IMR-90 (cell line): ENCODE measurements around the gene UBN2. TPM values are rescaled to one million over a fixed set of nuclear protein-coding genes. Genes with fewer than 3 reads are reported as not detected.

Experiments used
- ATAC-seq: fragments of 200-7000 bp; cut with Tn5 transposase; 2 replicates; pipeline ENCODE4 v1.9.1; 2020; ENCODE audit warnings: low read depth, mild to moderate bottlenecking, moderate library complexity
- BruUV-seq: library from RNA; stranded (reverse); fragments of 400-500 nt; replicated peaks from 2 replicates; lab custom pipeline; 2021; lab: Mats Ljungman, UMichigan
- CTCF ChIA-PET: fragments of 300-600 bp; formaldehyde crosslinking; extraction: SDS; loops from one replicate; lab custom pipeline; 2021; ENCODE audit warnings: antibody characterized with exemption; lab: Yijun Ruan, JAX
- POLR2A ChIA-PET: fragments of 300-600 bp; sonication (Branson Sonifier 250); formaldehyde crosslinking; loops from one replicate; lab custom pipeline; 2022; ENCODE audit warnings: antibody characterized with exemption; ENCODE audit not compliant: unreplicated experiment; lab: Charles Lee
- DNase-seq: peaks from one replicate; pipeline ENCODE4 v3.0.0; 2013
- H2AFZ ChIP-seq: replicated peaks from 2 replicates; pipeline ENCODE3; 2013; ENCODE audit warnings: low read length, mild to moderate bottlenecking; ENCODE audit not compliant: poor library complexity
- H2AK5ac ChIP-seq: 2 replicates; pipeline ENCODE4 v1.6.1; 2013; ENCODE audit warnings: low read depth, low read length, inconsistent platforms
- H2AK9ac ChIP-seq: replicated peaks from 2 replicates; pipeline ENCODE3; 2013; ENCODE audit warnings: mild to moderate bottlenecking, low read depth, low read length, moderate library complexity; ENCODE audit not compliant: poor library complexity
- H2BK120ac ChIP-seq: 2 replicates; pipeline ENCODE4 v1.6.1; 2013; ENCODE audit warnings: low read depth, low read length, inconsistent platforms
- H2BK15ac ChIP-seq: 3 replicates; pipeline ENCODE4 v1.6.1; 2013; ENCODE audit warnings: low read depth, low read length, inconsistent platforms
- H2BK20ac ChIP-seq: 2 replicates; pipeline ENCODE4 v1.6.1; 2013; ENCODE audit warnings: low read depth, mild to moderate bottlenecking, inconsistent platforms, low read length, moderate library complexity
- H2BK5ac ChIP-seq: 2 replicates; pipeline ENCODE4 v1.6.1; 2013; ENCODE audit warnings: mild to moderate bottlenecking, low read depth, low read length, inconsistent platforms; ENCODE audit not compliant: poor library complexity, severe bottlenecking
- H3K14ac ChIP-seq: replicated peaks from 2 replicates; pipeline ENCODE4 v1.6.1; 2013; ENCODE audit warnings: low read depth, low read length, inconsistent platforms
- H3K18ac ChIP-seq: 2 replicates; pipeline ENCODE4 v1.6.1; 2013; ENCODE audit warnings: low read depth, low read length, control low read depth
- H3K23ac ChIP-seq: 2 replicates; pipeline ENCODE4 v1.6.1; 2013; ENCODE audit warnings: low read depth, low read length, inconsistent platforms
- H3K27ac ChIP-seq: 2 replicates; pipeline ENCODE4 v1.5.1; 2013; ENCODE audit warnings: mild to moderate bottlenecking, control low read depth, low read length; ENCODE audit not compliant: insufficient read depth
- H3K27me3 ChIP-seq: 2 replicates; pipeline ENCODE4 v1.6.1; 2013; ENCODE audit warnings: low read length; ENCODE audit not compliant: control insufficient read depth, insufficient read depth
- H3K36me3 ChIP-seq: 2 replicates; pipeline ENCODE4 v1.6.1; 2013; ENCODE audit warnings: low read length, mixed read lengths; ENCODE audit not compliant: control insufficient read depth, insufficient read depth
- H3K4ac ChIP-seq: 2 replicates; pipeline ENCODE4 v1.6.1; 2013; ENCODE audit warnings: low read depth, low read length, inconsistent platforms
- H3K4me1 ChIP-seq: 2 replicates; pipeline ENCODE4 v1.6.1; 2013; ENCODE audit warnings: low read length, mixed read lengths; ENCODE audit not compliant: control insufficient read depth, insufficient read depth
- H3K4me2 ChIP-seq: 2 replicates; pipeline ENCODE4 v1.6.1; 2013; ENCODE audit warnings: low read depth, mild to moderate bottlenecking, control low read depth, low read length, moderate library complexity
- H3K4me3 ChIP-seq: 2 replicates; pipeline ENCODE4 v1.5.1; 2013; ENCODE audit warnings: low read depth, mild to moderate bottlenecking, control low read depth, low read length, moderate library complexity; ENCODE audit not compliant: insufficient read depth
- H3K56ac ChIP-seq: 2 replicates; pipeline ENCODE4 v1.6.1; 2013; ENCODE audit warnings: low read length, inconsistent platforms; ENCODE audit not compliant: insufficient read depth; ENCODE audit errors: extremely low read depth
- H3K79me1 ChIP-seq, 2 experiments: 2 replicates each; pipeline ENCODE4 v1.6.1; 2013; ENCODE audit warnings: low read length in 2 of 2, inconsistent platforms in 1 of 2, low read depth in 1 of 2
- H3K9ac ChIP-seq: 2 replicates; pipeline ENCODE4 v1.6.1; 2013; ENCODE audit warnings: low read depth, low read length, control low read depth
- H3K9me1 ChIP-seq: 2 replicates; pipeline ENCODE4 v1.6.1; 2013; ENCODE audit warnings: low read length, inconsistent platforms; ENCODE audit not compliant: insufficient read depth
- H3K9me3 ChIP-seq: 2 replicates; pipeline ENCODE4 v1.6.1; 2013; ENCODE audit warnings: low read length; ENCODE audit not compliant: control insufficient read depth, insufficient read depth
- H4K20me1 ChIP-seq: 2 replicates; pipeline ENCODE4 v1.6.1; 2013; ENCODE audit warnings: low read length, inconsistent platforms; ENCODE audit not compliant: insufficient read depth
- H4K5ac ChIP-seq: 2 replicates; pipeline ENCODE4 v1.6.1; 2013; ENCODE audit warnings: mild to moderate bottlenecking, low read depth, low read length, control low read depth
- H4K8ac ChIP-seq, 2 experiments: 2 replicates each; pipeline ENCODE4 v1.6.1; 2013; ENCODE audit warnings: low read depth in 2 of 2, low read length in 2 of 2, control low read depth in 1 of 2, inconsistent platforms in 1 of 2
- H4K91ac ChIP-seq: 2 replicates; pipeline ENCODE4 v1.6.1; 2013; ENCODE audit warnings: low read depth, low read length, inconsistent platforms; ENCODE audit not compliant: insufficient read depth
- BHLHE40 ChIP-seq: fragments of 150-350 bp; IDR thresholded peaks from 2 replicates; pipeline ENCODE4 v1.6.1; 2016; ENCODE audit warnings: mild to moderate bottlenecking, low read depth, low read length
- CEBPB ChIP-seq: IDR thresholded peaks from 2 replicates; pipeline ENCODE4 v1.6.1; 2012; ENCODE audit warnings: low read depth, low read length, improper control_type of control experiment
- CHD1 ChIP-seq: IDR thresholded peaks from 2 replicates; pipeline ENCODE4 v1.6.1; 2012; ENCODE audit warnings: low read depth, low read length, improper control_type of control experiment
- FOS ChIP-seq: fragments of 150-350 bp; IDR thresholded peaks from 2 replicates; pipeline ENCODE4 v1.6.1; 2016; ENCODE audit warnings: low read depth, low read length
- MAFK ChIP-seq: IDR thresholded peaks from 2 replicates; pipeline ENCODE4 v1.6.1; 2012; ENCODE audit warnings: low read depth, low read length, improper control_type of control experiment
- MAZ ChIP-seq: IDR thresholded peaks from 2 replicates; pipeline ENCODE4 v1.6.1; 2012; ENCODE audit warnings: low read depth, mild to moderate bottlenecking, low read length, improper control_type of control experiment, moderate library complexity, borderline replicate concordance
- MXI1 ChIP-seq: IDR thresholded peaks from 2 replicates; pipeline ENCODE4 v1.6.1; 2012; ENCODE audit warnings: low read depth, mild to moderate bottlenecking, low read length, moderate library complexity, borderline replicate concordance
- NFE2L2 ChIP-seq: fragments of 150-350 bp; IDR thresholded peaks from 2 replicates; pipeline ENCODE4 v1.6.1; 2016; ENCODE audit warnings: low read depth, mild to moderate bottlenecking, low read length
- POLR2A ChIP-seq: IDR thresholded peaks from 2 replicates; pipeline ENCODE4 v1.6.1; 2012; ENCODE audit warnings: mild to moderate bottlenecking, low read depth, low read length
- RAD21 ChIP-seq: IDR thresholded peaks from 2 replicates; pipeline ENCODE4 v1.6.1; 2012; ENCODE audit warnings: low read length, improper control_type of control experiment
- RCOR1 ChIP-seq: IDR thresholded peaks from 2 replicates; pipeline ENCODE4 v1.6.1; 2012; ENCODE audit warnings: mild to moderate bottlenecking, low read length, improper control_type of control experiment; ENCODE audit not compliant: insufficient replicate concordance
- RFX5 ChIP-seq: IDR thresholded peaks from 2 replicates; pipeline ENCODE4 v1.8.0; 2012; ENCODE audit warnings: low read depth, mild to moderate bottlenecking, low read length, moderate library complexity
- SMC3 ChIP-seq: fragments of 150-350 bp; IDR thresholded peaks from 2 replicates; pipeline ENCODE4 v1.6.1; 2016; ENCODE audit warnings: low read depth, mild to moderate bottlenecking, antibody characterized with exemption, low read length, moderate library complexity
- USF2 ChIP-seq: fragments of 150-350 bp; IDR thresholded peaks from 2 replicates; pipeline ENCODE4 v1.6.1; 2017; ENCODE audit warnings: mild to moderate bottlenecking, antibody characterized with exemption, low read length, low read depth
- dilution Hi-C: fragments of 300-500 bp; cut with HindIII; formaldehyde crosslinking; loops from one replicate; pipeline ENCODE4 v1.14.3; 2018; ENCODE audit warnings: low sequenced_read_pairs; ENCODE audit not compliant: unreplicated experiment
- in situ Hi-C: fragments of 300-500 bp; cut with MboI; formaldehyde crosslinking; loops from 3 replicates; pipeline ENCODE4 v1.14.3; 2019; ENCODE audit warnings: low sequenced_read_pairs, inconsistent platforms, mixed read lengths
- intact Hi-C: fragments of 100-400 bp; cut with micrococcal nuclease; formaldehyde crosslinking; loops from 2 replicates; pipeline ENCODE4 v1.10.0; 2022
- polyA plus RNA-seq, 3 experiments: library from polyadenylated mRNA; depleted of rRNA; stranded (reverse); fragments of >200 nt; gene quantifications; 2 replicates each; pipeline ENCODE4 v1.2.3, GENCODE V29; 2012; ENCODE audit warnings: low replicate concordance in 1 of 3
- total RNA-seq: library from RNA; depleted of rRNA; stranded (reverse); fragments of >200 nt; gene quantifications from 2 replicates; pipeline ENCODE4 v1.2.3, GENCODE V29; 2012
- TF ChIP-seq, protein P1 (sequence below): fragments of 150-350 bp; IDR thresholded peaks from 2 replicates; pipeline ENCODE4 v1.6.1; 2016; ENCODE audit warnings: low read depth, mild to moderate bottlenecking, low read length, moderate library complexity, borderline replicate concordance
- TF ChIP-seq, protein P2 (sequence below): conservative IDR thresholded peaks from 2 replicates; pipeline ENCODE4 v1.5.1; 2012; ENCODE audit warnings: mild to moderate bottlenecking, low read depth, low read length, improper control_type of control experiment

The UBN2 gene
- total and polyA plus RNA-seq, 2 of the 4 experiments (the other 2 are of a cell fraction): 1.6 to 2.3 TPM

GRCh38 chr7:139205843-139206242 lies 25.2 kb upstream of the UBN2 start:
- Histone ChIP-seq H3K79me1 (no peaks in the 10 kb centered on the region), H4K5ac (no peak overlapping the region), H3K18ac (no peak overlapping the region), H3K9ac (no peak overlapping the region), H3K9me3 (no peaks in the 10 kb centered on the region), H2AK9ac (no peak overlapping the region), H3K4ac (no peak overlapping the region), H2AK5ac (no peak overlapping the region), H3K4me1 (no peaks in the 10 kb centered on the region), H3K4me2 (no peak overlapping the region), H3K23ac (no peak overlapping the region), H3K9me1 (no peaks in the 10 kb centered on the region), H3K56ac (no peak overlapping the region), H2BK20ac (no peak overlapping the region), H4K20me1 (no peaks in the 10 kb centered on the region), H3K27ac (no peak overlapping the region), H3K4me3 (no peak overlapping the region), H3K14ac (no peak overlapping the region), H2BK5ac (no peak overlapping the region), H2BK120ac (no peak overlapping the region), H3K27me3 (no peaks in the 10 kb centered on the region), H2AFZ (no peak overlapping the region), H2BK15ac (no peak overlapping the region), H3K36me3 (no peaks in the 10 kb centered on the region), H4K91ac (no peak overlapping the region), H4K8ac (no peak overlapping the region)
- intact Hi-C loops: no loop called here
- BruUV-seq: no TSS peak
- no peak for DNase-seq
- in situ Hi-C loops: no loop called here
- POLR2A ChIA-PET: no interaction called here
- no peak for ATAC-seq
- CTCF ChIA-PET: no interaction called here
- TF ChIP-seq FOS: no peak
- TF ChIP-seq CEBPB: no peak
- no peak for TF ChIP-seq MXI1
- no peak for TF ChIP-seq MAFK
- TF ChIP-seq, protein P1, sequence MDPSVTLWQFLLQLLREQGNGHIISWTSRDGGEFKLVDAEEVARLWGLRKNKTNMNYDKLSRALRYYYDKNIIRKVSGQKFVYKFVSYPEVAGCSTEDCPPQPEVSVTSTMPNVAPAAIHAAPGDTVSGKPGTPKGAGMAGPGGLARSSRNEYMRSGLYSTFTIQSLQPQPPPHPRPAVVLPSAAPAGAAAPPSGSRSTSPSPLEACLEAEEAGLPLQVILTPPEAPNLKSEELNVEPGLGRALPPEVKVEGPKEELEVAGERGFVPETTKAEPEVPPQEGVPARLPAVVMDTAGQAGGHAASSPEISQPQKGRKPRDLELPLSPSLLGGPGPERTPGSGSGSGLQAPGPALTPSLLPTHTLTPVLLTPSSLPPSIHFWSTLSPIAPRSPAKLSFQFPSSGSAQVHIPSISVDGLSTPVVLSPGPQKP: no peak
- TF ChIP-seq POLR2A: no peak
- no peak for TF ChIP-seq RCOR1
- no peak for TF ChIP-seq RFX5
- no peak for TF ChIP-seq RAD21
- no peak for TF ChIP-seq CHD1
- TF ChIP-seq NFE2L2: no peak
- TF ChIP-seq MAZ: no peak
- TF ChIP-seq, protein P2, sequence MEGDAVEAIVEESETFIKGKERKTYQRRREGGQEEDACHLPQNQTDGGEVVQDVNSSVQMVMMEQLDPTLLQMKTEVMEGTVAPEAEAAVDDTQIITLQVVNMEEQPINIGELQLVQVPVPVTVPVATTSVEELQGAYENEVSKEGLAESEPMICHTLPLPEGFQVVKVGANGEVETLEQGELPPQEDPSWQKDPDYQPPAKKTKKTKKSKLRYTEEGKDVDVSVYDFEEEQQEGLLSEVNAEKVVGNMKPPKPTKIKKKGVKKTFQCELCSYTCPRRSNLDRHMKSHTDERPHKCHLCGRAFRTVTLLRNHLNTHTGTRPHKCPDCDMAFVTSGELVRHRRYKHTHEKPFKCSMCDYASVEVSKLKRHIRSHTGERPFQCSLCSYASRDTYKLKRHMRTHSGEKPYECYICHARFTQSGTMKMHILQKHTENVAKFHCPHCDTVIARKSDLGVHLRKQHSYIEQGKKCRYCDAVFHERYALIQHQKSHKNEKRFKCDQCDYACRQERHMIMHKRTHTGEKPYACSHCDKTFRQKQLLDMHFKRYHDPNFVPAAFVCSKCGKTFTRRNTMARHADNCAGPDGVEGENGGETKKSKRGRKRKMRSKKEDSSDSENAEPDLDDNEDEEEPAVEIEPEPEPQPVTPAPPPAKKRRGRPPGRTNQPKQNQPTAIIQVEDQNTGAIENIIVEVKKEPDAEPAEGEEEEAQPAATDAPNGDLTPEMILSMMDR: no peak
- TF ChIP-seq BHLHE40: no peak
- no peak for TF ChIP-seq SMC3
- no peak for TF ChIP-seq USF2
- dilution Hi-C loops: no loop called here
